Peyer's patch (tissue), 4 donors: ENCODE data around the gene ARMC10.

Source experiments
- CTCF ChIP-seq, 6 experiments: fragments of 450-650 bp in 4 of 6; fragments of 200-600 bp in 2 of 6; sonication (generic) in 1 of 6; IDR thresholded peaks; one replicate each; pipeline ENCODE4 v1.5.1; 2017 to 2019; ENCODE audit warnings: antibody characterized with exemption in 6 of 6, mild to moderate bottlenecking in 3 of 6, moderate library complexity in 1 of 6
- POLR2A ChIP-seq, 2 donors: fragments of 450-650 bp; IDR thresholded peaks; one replicate each; pipeline ENCODE4 v1.5.1; 2017; ENCODE audit warnings: antibody characterized with exemption in 2 of 2, mild to moderate bottlenecking in 2 of 2, moderate library complexity in 2 of 2

- TF ChIP-seq CTCF (IDR thresholded peaks at IDR 0.05) (no peak), POLR2A (IDR thresholded peaks at IDR 0.05) (peak in 1 of 2 donors; percentile 15)
These were observed 73.4 kb downstream of the ARMC10 start for GRCh38 chr7:103148131-103148993.
